GM19240 (cell line): ENCODE measurements around the gene FKBP15.
"Not testable (repeated sequence)": the region's sequence is repeated elsewhere in the genome, so short reads cannot be mapped to it uniquely, and the experiment has no call there.

Source experiments
- DNase-seq: peaks from one replicate; pipeline ENCODE4 v3.0.0; 2011; ENCODE audit warnings: low spot score; ENCODE audit not compliant: insufficient read length

The FKBP15 gene

DNA sequence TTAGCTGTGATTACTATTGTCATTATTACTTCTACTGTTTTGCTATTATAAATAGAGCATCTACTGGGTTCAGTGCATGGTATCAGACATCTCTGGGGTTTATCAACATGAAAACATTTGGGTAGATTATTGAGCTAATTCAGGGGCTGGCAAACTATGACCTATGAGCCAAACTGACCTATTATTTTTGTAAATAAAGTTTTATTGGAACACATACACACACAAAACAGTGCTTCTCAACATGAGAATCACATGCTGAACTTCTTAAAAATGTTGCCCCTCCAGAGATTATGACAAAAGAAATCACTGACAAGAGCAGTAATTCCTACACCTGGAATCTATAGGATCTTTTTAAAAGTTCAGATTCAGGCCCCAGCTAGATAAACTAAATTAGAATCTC, 39.9 kb downstream of the FKBP15 start:
- no peak for DNase-seq

GRCh38 chr9:113179839-113180238, 41.2 kb downstream of the FKBP15 start:
- DNase-seq = no peak

GRCh38 chr9:113178087-113178486, 43.0 kb downstream of the FKBP15 start:
- no peak for DNase-seq

DNA sequence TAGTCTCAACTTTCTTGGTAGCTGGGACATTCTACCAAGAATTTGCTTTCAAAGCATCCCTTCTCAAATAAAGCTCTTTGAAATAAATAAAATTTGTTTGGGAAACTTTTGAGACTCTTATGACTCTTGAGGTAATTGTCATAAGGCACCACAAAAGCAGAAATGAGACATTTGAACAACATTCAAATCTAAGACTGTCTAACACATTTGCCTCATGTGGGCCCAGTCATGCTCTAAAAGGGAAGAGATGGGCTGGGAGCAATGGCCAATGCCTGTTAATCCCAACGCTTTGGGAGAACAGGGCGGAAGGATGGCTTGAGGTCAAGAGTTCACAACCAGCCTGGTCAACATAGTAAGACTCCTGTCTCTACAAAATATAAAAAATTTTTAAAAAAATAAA, 43.8 kb downstream of the FKBP15 start:
- DNase-seq = no peak

- no peak for DNase-seq
Observed at GRCh38 chr9:113176803-113177202, 44.3 kb downstream of the FKBP15 start.

DNA sequence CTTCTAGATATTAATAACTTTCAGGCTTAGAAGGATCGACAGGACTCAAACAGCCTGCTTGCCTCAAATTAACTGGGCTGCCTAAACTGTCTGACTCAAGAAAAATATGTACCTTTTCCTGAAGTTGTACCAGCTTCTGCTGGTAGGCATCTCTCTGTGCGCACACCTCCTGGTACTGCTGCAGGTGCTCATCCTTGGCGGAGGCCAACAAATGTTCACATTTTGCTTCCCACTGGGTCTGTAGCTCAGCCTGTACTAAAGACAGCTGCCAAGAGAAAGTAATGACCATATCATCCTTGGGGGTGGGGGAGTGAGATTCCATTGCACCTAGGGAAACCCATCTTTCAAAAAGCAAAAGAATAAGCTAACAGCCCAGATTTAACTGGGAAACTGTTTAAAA, 47.7 kb downstream of the FKBP15 start:
- no peak for DNase-seq

GRCh38 chr9:113168809-113169208, 52.3 kb downstream of the FKBP15 start:
- DNase-seq = no peak

GRCh38 chr9:113166039-113166438, 55.0 kb downstream of the FKBP15 start:
- no peak for DNase-seq

GRCh38 chr9:113164536-113165300, 56.4 kb downstream of the FKBP15 start:
- DNase-seq = no peak

DNA sequence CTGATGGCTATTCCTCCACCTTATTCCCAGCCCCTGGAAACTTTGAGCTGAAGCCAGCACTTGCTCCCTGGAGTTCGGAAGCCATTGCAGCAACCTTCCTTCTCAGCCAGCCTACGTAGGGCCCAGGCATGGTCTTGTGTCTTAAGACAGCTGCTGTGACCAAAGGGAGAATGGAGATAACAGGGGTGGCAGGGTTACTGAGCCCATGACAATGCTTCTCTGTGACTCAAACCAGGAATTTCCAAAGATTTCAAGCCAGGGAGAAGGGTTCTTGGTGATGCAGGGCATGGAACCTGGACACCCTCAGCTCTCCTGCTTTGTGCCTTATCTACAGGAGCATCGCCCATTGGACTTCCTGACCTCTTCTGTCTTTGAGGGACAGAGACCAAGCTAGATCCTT, 58.1 kb downstream of the FKBP15 start:
- no peak for DNase-seq

DNA sequence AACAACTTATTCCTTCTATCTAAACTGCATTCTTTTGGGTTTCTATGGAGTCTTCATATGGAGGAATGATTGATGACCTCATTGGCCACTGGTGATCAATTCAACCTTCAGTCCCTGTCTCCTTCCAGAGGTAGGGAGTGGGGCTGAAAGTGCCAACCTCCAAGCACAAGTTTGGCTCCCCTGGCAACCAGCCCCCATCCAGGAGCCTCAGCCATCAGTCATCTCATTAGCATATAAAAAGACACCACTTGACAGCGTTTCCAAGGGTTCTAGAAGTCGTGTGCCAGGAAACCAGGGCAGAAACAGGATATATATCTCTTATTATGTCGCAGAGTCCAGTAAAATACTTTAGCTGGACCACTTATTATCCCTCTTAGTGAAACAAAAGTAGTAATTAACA, 60.5 kb downstream of the FKBP15 start:
- no peak for DNase-seq

GRCh38 chr9:113158446-113158845, 62.6 kb downstream of the FKBP15 start:
- DNase-seq = no peak

DNA sequence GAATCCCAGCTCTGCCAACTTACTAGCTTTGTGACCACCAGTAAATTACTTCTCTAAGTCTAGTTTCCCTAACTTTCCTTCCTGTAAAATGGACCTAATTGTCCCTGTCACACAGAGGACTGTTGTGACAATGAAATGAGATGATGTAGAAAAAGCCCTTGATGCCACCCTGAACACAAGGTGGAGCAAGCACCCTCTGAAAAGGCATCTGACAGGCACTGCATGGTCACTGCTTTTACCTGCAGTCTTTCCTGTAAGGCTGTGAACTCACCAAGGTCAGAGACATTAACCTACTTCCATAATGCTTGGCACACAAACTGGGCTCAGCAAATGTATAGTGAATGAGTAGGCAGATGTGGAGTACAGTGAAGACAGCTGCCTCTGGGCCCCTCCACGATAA, 64.2 kb downstream of the FKBP15 start:
- no peak for DNase-seq

GRCh38 chr9:113155911-113156588, 65.0 kb downstream of the FKBP15 start:
- DNase-seq = no peak

DNA sequence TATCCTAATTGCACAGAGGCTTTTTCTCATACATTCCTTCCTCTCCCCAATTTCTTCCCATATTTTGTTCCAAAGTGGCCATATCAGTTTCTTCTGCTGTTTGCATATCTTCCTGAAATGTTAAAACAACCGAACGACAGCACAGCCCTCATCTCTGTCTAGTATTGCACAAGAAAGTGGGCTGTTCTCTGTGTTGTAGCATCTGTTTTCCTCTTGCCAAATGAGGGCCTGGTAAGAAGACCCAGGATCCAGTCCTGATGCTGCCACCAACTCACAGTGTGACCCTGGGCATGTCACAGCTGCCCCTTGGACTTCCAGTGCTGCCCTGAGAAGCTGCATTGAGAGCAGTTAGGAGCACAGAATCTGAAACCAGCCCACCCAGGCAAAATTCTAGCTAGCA, 66.1 kb downstream of the FKBP15 start:
- DNase-seq = no peak

DNA sequence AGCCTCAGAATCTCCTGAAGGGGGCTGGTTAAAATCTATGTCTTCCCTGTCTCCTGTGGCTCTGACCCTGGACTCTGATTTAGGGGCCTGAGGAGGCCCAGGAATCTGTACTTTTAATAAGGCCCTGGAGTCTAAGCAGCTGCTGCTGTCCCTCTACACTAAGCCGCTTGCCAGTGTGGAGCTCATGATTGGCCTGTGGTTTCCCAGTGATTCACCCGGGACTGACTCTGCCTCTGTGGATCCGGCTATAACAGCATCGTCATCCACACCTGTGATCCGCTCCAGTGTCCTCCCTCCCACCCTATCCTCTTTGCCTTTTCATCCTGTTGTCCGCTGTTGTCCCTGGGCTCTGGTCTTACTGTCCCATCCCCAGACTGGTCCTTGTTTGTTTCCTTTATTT, 66.6 kb downstream of the FKBP15 start:
- no peak for DNase-seq

- no peak for DNase-seq
Observed at GRCh38 chr9:113153599-113153998, 67.5 kb downstream of the FKBP15 start.

DNA sequence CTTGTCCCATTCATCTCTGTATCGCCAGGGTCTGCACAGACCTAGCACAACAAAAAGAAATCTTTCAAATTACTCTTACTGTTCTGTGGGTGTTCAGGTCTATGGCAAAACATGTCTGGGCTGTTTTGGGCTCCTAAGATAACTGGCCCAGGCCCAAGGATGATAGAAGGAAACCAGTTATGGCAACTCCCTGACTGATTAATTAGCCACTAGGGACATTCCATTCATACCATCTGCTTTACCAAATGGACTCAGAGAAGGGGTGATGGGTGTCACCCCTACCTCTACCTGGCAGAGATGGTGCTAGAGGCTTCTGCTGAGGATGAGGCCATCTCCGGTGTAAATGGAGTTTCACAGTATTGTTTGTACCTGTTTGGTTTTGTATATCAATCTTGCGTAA, 68.4 kb downstream of the FKBP15 start:
- DNase-seq = no peak

DNA sequence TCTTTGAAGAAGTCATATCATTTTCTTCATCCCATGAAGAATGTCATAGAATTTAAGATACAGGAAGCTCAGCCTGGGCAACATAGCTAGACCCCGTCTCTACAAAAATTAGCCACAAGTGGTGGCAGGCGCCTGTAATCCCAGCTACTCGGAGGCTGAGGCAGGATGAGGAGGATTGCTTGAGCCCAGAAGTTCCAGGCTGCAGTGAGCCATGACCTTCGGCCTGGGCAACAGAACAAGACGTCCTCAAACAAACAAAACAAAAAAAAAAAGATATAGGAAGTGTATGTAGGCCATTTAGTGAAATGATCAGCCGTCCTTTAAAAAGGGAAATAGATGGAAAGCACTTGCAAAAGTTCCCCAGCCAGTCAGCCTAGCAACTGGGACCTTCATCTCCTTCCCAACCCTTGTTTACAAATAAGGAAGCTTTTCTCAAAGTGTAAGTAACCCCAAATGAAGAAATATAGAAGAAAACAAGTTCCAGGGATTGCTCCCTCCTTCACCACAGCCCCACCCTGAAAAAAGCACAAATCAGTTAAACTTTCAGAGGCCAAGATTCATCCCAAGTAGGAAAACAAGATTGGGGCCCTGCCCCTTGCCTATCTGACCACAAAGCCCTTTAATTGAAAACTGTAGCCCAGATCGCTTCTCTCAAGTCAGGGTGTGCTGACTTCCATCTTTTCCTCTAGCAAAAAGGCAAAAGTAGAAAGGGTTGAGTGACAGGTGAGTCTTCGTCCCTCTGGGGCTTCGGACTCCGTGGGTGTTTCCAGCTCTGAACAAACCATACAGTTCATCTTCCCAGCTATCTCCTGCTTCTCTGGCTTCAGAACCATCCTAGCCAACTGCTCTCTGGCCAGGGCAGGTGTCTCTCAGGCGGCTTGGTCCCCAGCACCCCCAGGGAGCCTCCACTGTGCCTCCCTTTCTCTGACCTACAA, 69.1 kb downstream of the FKBP15 start:
- no peak for DNase-seq

DNA sequence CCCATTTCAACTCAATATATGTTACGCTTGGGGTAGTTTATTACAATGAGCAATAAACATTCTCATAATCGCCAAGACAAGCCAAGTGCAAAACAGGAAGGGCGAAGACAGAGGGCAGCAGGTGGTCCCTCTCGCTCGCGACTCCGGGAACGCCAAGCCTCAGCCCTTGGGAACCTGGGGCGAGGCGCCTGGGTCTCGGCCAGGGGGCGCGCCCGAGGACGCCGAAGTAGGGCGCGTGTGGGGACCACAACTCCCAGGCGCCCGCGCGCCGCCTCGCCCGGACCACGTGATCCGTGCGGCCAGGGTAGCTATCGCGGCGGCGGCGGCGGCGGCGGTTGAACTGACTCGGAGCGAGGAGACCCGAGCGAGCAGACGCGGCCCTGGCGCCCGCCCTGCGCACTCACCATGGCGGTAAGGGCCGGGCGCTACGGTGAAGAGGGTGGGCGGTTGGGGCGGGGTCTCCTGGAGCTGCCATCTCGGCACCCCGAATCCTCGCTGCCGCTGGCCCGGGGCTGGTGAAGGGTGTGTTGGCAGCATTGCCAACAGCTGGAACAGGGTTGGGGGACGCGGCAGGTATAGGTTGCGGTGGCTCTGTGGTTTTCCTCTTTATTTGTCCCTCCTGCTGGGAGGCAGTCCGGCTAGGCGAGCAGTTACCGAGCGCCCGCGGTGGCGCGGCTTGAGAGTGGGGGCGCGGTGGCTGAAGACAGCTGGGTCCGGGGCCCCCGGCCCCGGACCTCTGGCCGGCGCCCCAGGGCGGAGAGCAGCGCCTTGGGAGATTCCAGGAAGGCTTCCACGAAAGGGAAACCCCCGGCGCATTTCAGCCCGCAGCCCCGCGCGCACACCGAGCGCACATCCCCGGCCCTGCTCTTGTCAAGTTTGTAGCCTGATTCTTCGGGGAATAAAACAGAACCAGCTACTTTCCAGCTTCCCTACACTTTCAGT, 70.1 kb downstream of the FKBP15 start, which contains the start of gene SLC31A2:
TSS of gene SLC31A2 (plus strand) at position 338 of the 942 bp plus-strand sequence. CDS start at position 406, 68 bp downstream.
- peak; percentile 81 for DNase-seq

DNA sequence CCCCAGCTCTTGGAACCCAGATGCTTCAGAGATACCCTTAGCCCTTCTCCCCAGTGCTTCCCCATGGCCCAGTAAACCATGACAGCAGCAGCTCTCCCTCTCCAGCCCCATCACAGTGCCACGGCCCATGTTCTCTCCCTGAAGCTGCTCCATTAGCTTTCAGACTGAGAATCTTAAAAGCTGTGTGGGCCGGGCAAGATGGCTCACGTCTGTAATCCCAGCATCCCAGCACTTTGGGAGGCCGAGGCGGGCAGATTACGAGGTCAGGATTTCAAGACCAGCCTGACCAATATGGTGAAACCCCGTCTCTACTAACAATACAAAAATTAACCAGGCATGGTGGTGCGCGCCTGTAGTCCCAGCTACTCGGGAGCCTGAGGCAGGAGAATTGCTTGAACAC, 71.5 kb downstream of the FKBP15 start:
- DNase-seq = not testable (repeated sequence)
